OCI-LY7 (cell line): Measurements from ENCODE around the gene TOR1A. TPM values are rescaled to one million over a fixed set of nuclear protein-coding genes. Genes with fewer than 3 reads are reported as not detected.
A peak's percentile ranks its signal among the peaks of the same experiment; 100 is the strongest.

ENCODE experiments used
- BruUV-seq: library from RNA; stranded (reverse); fragments of 400-500 nt; replicated peaks from 2 replicates; lab custom pipeline; 2021; lab: Mats Ljungman, UMichigan
- CTCF ChIA-PET: fragments of 300-600 bp; sonication (Branson Sonifier 250); formaldehyde crosslinking; loops from one replicate; lab custom pipeline; 2022; ENCODE audit warnings: antibody characterized with exemption; ENCODE audit not compliant: unreplicated experiment; lab: Charles Lee
- POLR2A ChIA-PET: fragments of 300-600 bp; sonication (Branson Sonifier 250); formaldehyde crosslinking; loops from one replicate; lab custom pipeline; 2022; ENCODE audit warnings: antibody characterized with exemption; lab: Charles Lee
- DNase-seq: peaks from one replicate; pipeline ENCODE4 v3.0.0-alpha.2; 2015; ENCODE audit warnings: low spot score
- H2AFZ ChIP-seq: fragments of 200-600 bp; sonication (generic), shearing (Covaris generic); 2 replicates; pipeline ENCODE4 v1.6.1; 2014; ENCODE audit warnings: mild to moderate bottlenecking, antibody characterized with exemption, low read length, moderate library complexity
- H3K27ac ChIP-seq: fragments of 200-600 bp; sonication (generic); 2 replicates; pipeline ENCODE4 v1.5.1; 2014; ENCODE audit warnings: mixed run types, low read depth, mild to moderate bottlenecking, moderate library complexity, low read length, inconsistent platforms; ENCODE audit not compliant: poor library complexity, severe bottlenecking
- H3K36me3 ChIP-seq: fragments of 200-600 bp; sonication (generic); 2 replicates; pipeline ENCODE4 v1.6.1; 2014; ENCODE audit warnings: mild to moderate bottlenecking, antibody characterized with exemption, low read length, moderate library complexity, mixed read lengths; ENCODE audit not compliant: insufficient read depth
- H3K4me1 ChIP-seq: fragments of 200-600 bp; sonication (generic); 2 replicates; pipeline ENCODE4 v1.5.1; 2014; ENCODE audit warnings: mild to moderate bottlenecking, low read length; ENCODE audit not compliant: insufficient read depth, poor library complexity, severe bottlenecking
- H3K4me2 ChIP-seq: fragments of 200-600 bp; sonication (generic); 2 replicates; pipeline ENCODE4 v1.6.1; 2014; ENCODE audit warnings: mild to moderate bottlenecking, low read length
- H3K4me3 ChIP-seq: fragments of 200-600 bp; sonication (generic); 2 replicates; pipeline ENCODE4 v1.5.1; 2014; ENCODE audit warnings: mild to moderate bottlenecking, low read depth, low read length; ENCODE audit not compliant: poor library complexity, severe bottlenecking
- H3K79me2 ChIP-seq: fragments of 200-600 bp; sonication (generic); 2 replicates; pipeline ENCODE4 v1.6.1; 2016; ENCODE audit warnings: low read depth, mild to moderate bottlenecking, low read length, moderate library complexity, mixed read lengths; ENCODE audit not compliant: insufficient read depth
- H3K9me2 ChIP-seq: fragments of 200-600 bp; sonication (generic); 2 replicates; pipeline ENCODE4 v1.6.1; 2016; ENCODE audit warnings: mild to moderate bottlenecking, low read length, mixed read lengths; ENCODE audit not compliant: insufficient read depth
- H3K9me3 ChIP-seq: fragments of 200-600 bp; sonication (generic); 2 replicates; pipeline ENCODE4 v1.6.1; 2014; ENCODE audit warnings: mild to moderate bottlenecking, mixed run types, low read length, mixed read lengths
- H4K20me1 ChIP-seq: fragments of 200-600 bp; sonication (generic); 2 replicates; pipeline ENCODE4 v1.6.1; 2014; ENCODE audit warnings: mild to moderate bottlenecking, antibody characterized with exemption, low read length, moderate library complexity, mixed read lengths; ENCODE audit not compliant: insufficient read depth
- CTCF ChIP-seq: fragments of 200-600 bp; sonication (generic); conservative IDR thresholded peaks from 2 replicates; pipeline ENCODE4 v1.5.1; 2014; ENCODE audit warnings: mild to moderate bottlenecking, antibody characterized with exemption, low read length, moderate library complexity, mixed read lengths
- EZH2phosphoT487 ChIP-seq: fragments of 200-600 bp; sonication (generic); IDR thresholded peaks from 2 replicates; pipeline ENCODE4 v1.6.1; 2018; ENCODE audit warnings: low read depth, borderline replicate concordance, mild to moderate bottlenecking, mixed run types, antibody characterized with exemption, low read length, moderate library complexity, mixed read lengths
- intact Hi-C: fragments of 100-400 bp; cut with micrococcal nuclease; formaldehyde crosslinking; loops from one replicate; pipeline ENCODE4 v1.10.0; 2022; ENCODE audit not compliant: unreplicated experiment
- total RNA-seq, 2 experiments: library from RNA; depleted of rRNA in 1 of 2; stranded (reverse); fragments of >200 nt in 1 of 2; shearing (Covaris generic) in 1 of 2; gene quantifications; 2 replicates each; pipeline ENCODE4 v1.2.3, GENCODE V29; 2014 to 2022

TOR1A gene
- total RNA-seq, 2 experiments from 2014 or later: 32.7 to 37.0 TPM

- Histone ChIP-seq H3K79me2 (peaks cover 30% of the 10 kb centered on the region), H2AFZ (peak overlapping the region; percentile 22), H3K9me2 (no peaks in the 10 kb centered on the region), H3K4me2 (peak overlapping the region; percentile 96), H3K9me3 (no peaks in the 10 kb centered on the region), H4K20me1 (peaks cover 7% of the 10 kb centered on the region; the same call in 1 of the 2 replicates), H3K36me3 (peaks cover 23% of the 10 kb centered on the region), H3K27ac (peak overlapping the region; percentile 49), H3K4me1 (peaks cover 48% of the 10 kb centered on the region), H3K4me3 (peak overlapping the region; percentile 93)
- TSS peak; percentile 67 for BruUV-seq
- POLR2A ChIA-PET: interaction anchor here (1.9 kb wide), 1 partner anchor 49 kb away, joined by 7 read pairs; no protein-coding TSS in a partner anchor
- DNase-seq: no peak
- intact Hi-C loops: loop anchor here (2.0 kb wide), 2 partner anchors 49 to 207 kb away; partner anchors contain the start of gene FNBP1
- no peak for TF ChIP-seq CTCF
- TF ChIP-seq EZH2phosphoT487: no peak
- CTCF ChIA-PET: interaction anchor here (0.6 kb wide), 1 partner anchor 12 kb away, joined by 3 read pairs; no protein-coding TSS in a partner anchor
Observed at GRCh38 chr9:129835860-129836223, 11.9 kb upstream of the TOR1A start.

- intact Hi-C loops: loop anchor here (2.0 kb wide), 2 partner anchors 50 to 208 kb away; partner anchors contain the start of gene FNBP1
- peaks cover 30% of the 10 kb centered on the region for H3K79me2 ChIP-seq
- H3K27ac ChIP-seq: peak within 1 kb of the TSS; percentile 49
- H3K9me3 ChIP-seq: no peaks in the 10 kb centered on the region
- no TSS peak for BruUV-seq
- ChIA-PET CTCF (interaction anchor here (0.6 kb wide), 1 partner anchor 12 kb away, joined by 3 read pairs; no protein-coding TSS in a partner anchor), POLR2A (interaction anchor here (1.9 kb wide), 1 partner anchor 50 kb away, joined by 7 read pairs; no protein-coding TSS in a partner anchor)
- peaks cover 7% of the 10 kb centered on the region; the same call in 1 of the 2 replicates for H4K20me1 ChIP-seq
- H3K4me3 ChIP-seq: peak within 1 kb of the TSS; percentile 93
- H3K9me2 ChIP-seq: no peaks in the 10 kb centered on the region
- TF ChIP-seq CTCF: no peak
- peaks cover 29% of the 10 kb centered on the region for H3K36me3 ChIP-seq
- DNase-seq: peak; percentile 99
- peaks cover 46% of the 10 kb centered on the region for H3K4me1 ChIP-seq
- H2AFZ ChIP-seq: peak within 1 kb of the TSS; percentile 68
- peak within 1 kb of the TSS; percentile 96 for H3K4me2 ChIP-seq
Observed at GRCh38 chr9:129835128-129835859, 11.4 kb upstream of the TOR1A start, which contains the start of the genes C9orf78 and USP20. TSS of gene C9orf78 (minus strand) at chr9:129835275. CDS start at chr9:129835221, 54 bp downstream. TSS of gene USP20 (plus strand) at chr9:129835458. CDS start at chr9:129852556, 17,098 bp downstream.
